ENCODE results near the gene FASLG.
"Not testable (repeated sequence)": the region's sequence is repeated elsewhere in the genome, so short reads cannot be mapped to it uniquely, and the experiment has no call there.

FASLG gene

DNA sequence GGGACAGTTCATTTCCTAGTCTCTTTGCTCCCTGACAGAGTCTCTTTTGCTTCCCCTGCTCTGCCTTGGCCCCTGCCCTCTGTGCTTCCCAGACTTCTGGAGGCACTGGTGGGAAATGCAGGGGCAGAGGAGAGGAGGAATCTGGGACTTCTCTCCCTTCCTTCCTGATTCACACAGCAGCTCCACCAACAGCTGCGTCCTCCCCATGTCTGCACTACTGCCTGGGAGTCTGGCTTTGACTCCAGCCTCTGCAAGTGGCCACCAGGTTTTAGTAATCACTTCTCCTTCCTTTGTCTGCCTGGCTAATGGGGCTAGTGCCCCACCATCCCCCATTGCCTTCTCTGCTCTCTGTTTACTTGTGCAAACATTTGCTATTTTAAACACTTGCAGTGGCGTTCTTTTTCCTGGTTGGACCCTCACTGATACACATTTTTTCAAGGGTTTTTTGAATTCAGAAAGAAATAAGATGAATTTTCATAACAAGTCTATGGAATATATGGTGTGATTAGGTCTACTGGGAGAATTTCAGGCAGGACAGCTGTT is 21.9 kb downstream of the FASLG start:
- DNase-seq (ENCODE audit: low read depth in 2 of 2), result no peak

DNA sequence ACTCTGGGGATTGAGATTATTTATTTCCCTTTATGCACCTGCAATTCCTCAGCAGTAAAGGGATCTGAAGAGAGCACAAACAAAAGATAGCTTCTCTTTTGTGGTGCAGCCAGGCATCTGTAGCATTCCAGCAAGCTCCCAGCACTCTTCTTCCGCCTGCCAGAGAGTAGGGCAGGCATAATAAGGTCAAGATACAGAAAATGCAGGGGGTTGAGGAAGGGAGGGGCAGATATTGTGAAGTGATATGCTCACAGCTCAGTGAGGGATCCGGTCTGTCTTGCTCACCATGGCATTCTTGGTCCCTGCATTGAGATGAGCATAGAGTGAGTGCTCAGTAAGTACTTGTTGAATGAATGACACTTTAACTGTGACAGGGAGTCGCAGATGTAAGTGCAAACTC is 23.9 kb downstream of the FASLG start:
- DNase-seq (ENCODE audit: low read depth in 2 of 2), result no peak

DNA sequence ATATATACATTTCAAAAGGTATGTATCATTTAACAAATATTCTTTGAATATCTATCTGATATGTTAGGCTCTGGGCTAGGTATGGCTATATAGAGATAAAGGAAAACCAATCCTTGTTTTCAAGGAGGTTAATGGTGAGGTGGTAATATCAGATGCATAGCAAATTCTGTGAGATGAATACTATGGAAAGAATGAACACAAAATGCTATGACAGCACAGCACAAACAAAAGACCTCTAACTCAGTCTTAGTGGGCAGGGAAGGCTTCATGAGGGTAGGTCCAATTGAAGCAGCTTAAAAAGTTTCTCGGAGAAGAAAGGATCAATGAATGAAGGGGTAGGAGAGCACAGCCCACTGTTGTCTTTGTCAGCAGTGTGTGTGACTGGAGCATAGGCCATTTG is 27.2 kb downstream of the FASLG start:
- no peak for DNase-seq (ENCODE audit: low read depth in 2 of 2)

GRCh38 chr1:172688428-172689085 is 29.7 kb downstream of the FASLG start:
- DNase-seq (ENCODE audit: low read depth in 2 of 2), result not testable (repeated sequence)

GRCh38 chr1:172690925-172691324 is 32.0 kb downstream of the FASLG start:
- DNase-seq (ENCODE audit: low read depth in 2 of 2), result not testable (repeated sequence)

- DNase-seq (ENCODE audit: low read depth in 2 of 2), result no peak
Measured at GRCh38 chr1:172697534-172698002, 38.7 kb downstream of the FASLG start.

DNA sequence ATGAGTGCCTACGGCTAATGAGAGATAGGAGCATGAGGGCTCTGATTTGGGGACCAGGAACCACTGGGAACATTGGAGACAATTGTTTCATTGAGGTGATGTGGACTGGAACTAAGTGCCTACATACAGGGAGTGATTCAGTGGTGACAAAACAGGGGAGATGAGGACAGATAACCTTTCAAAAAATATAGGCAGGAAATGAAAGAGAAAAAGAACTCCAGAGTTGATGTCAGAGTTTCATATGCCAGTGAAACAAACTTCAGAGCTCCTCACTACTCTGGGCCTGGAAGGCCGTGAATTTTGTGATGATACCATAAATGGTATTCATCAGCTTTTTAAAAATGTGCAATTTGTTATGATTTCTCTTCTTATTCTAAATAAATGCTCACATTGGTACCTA is 39.3 kb downstream of the FASLG start:
- no peak for DNase-seq (ENCODE audit: low read depth in 2 of 2)

DNA sequence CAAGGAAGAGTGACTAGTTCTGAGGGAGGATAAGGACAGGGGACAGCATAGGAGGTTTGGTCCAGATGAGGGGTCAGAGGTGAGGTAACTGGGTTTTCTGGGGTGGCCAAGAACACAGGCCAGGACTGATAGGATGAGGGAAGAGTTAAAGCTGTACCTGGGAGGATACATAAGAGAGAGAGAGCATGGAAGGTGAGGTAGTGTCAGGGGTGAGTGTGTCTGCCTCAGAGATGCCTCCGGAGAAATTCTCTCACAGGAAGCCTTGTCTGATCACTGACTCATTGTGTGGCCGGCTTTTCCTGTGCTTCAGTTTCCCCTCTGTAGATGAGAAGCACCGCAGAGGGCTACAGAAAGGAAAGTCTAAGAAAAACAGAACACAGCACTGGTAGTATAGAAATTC is 40.2 kb downstream of the FASLG start:
- DNase-seq (ENCODE audit: low read depth in 2 of 2), result peak; percentile 57 to 62

GRCh38 chr1:172699695-172700227 is 40.9 kb downstream of the FASLG start:
- DNase-seq (ENCODE audit: low read depth in 2 of 2), result no peak

GRCh38 chr1:172700556-172700955 is 41.7 kb downstream of the FASLG start:
- DNase-seq (ENCODE audit: low read depth in 2 of 2), result no peak

DNA sequence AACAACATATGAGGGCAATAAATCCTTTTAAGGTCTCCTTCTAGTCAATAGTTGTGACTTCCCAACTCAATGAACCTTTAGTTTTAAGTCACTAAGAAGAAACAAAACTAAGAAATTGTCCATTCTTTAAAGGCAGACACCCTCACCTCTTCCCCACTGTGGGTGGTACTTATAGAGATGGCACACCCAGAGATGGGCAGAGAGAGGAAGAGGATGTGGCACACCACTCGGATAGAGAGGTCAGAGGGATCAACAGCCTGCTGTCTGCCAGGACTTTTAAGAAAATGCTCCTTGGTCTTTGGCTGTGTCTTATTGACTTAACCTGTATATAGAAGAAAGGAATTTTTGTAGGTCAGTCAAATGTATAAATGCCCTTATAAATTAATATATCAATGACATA is 45.1 kb downstream of the FASLG start:
- DNase-seq (ENCODE audit: low read depth in 2 of 2), result no peak

GRCh38 chr1:172704420-172705210 is 45.7 kb downstream of the FASLG start:
- no peak for DNase-seq (ENCODE audit: low read depth in 2 of 2)

DNA sequence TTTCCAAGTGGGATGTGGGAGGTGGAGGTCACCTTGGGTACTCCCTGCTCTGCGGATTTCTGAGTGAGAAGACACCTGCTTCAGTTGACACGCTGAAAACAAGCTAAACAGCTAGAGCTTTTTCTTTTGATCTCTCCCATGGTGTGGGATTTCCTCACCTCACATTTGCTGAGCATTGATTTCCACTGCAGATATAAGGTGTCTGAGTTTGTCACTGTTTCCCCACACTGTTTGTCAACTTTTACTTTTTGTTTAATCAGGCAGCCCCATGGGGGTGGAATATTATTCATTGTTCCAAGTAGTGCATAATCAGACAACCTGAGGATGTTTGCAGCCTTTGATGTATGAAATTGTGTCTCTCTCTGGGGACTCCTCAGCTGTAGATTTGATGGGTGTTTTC is 49.5 kb downstream of the FASLG start:
- DNase-seq (ENCODE audit: low read depth in 2 of 2), result peak in 1 of 2 donors; percentile 25

DNA sequence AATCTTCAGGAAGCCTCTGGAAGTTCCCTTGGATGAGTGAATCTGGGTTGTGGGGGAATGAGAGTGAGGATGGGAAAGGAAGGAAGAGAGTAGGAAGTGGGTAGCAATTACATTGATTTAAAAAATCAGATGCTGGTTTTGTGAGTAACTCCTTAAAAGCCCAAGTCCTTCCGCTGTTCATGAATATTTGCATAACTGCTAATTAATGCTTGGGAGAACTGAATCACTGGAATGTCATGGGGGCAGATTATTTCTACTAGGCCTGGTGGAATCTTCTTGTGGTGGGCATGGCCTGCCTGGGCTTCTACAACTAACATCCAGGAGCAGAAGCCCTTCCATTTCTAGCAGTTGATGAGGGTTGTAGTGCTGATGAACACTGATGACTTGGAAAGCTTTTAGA is 52.7 kb downstream of the FASLG start:
- no peak for DNase-seq (ENCODE audit: low read depth in 2 of 2)

DNA sequence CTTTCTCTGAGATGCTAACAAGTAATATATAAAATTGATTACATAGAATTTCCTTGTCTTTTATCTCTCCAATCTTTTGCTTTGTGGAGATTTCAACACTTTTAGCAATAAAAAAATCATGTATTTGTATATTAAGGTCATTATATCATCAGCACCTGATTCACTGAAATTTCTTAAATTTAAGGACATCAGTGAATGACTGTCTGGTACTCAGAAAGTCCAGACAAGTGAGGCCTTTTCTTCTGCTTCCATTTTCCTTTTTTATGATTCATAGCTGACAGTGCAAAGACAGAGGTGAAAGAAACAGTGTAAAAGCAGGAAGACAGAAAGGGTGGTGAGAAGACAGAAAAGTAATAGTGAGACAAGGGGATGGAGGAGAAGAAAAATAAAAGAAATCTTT is 54.6 kb downstream of the FASLG start:
- no peak for DNase-seq (ENCODE audit: low read depth in 2 of 2)
